ENCODE data around the gene CMYA5.

Gene CMYA5

DNA sequence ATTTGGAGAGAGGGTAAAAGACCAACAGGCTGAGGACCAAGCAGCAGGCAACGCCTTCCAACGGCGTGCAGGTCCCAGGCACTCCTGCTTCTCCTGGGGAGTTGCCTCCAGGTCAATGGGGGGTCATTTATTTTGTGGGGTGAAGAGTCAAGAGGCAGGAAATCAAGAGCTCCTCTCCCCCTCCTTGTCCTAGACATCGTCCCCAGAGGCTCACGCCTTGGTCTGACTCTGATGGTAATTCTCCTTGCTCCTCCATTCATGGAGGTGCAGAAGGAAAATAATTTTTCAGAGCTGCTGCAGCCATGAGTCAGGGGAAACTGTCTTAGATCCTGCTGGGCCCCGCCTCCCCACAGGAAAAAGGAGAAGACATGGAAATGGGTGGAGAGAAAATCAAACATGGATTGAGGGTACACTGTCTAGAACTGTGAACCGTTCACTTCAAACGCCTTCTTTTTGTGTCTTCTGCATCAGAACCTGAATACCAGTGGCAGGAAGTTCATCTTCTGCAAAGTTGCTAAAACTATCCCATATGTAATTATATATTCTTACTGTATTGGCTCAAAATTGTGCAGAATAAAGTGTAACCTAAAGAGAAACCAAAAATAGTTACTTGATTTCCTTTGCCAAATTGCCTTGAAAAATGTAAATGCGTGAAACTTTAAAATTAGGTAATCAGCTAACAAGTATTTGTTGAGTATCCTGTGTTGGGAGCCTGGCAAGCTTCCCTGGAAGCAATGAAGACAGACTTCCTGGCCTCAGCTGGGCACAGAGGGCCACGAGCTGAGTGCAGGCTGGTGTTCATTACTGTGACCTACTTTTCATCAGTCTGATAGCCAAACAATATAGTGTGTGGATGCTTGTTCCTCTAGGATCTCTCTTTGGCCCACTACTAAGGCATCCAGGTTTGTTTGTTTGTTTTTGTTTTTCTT is 142.0 kb downstream of the CMYA5 start:
- FAIRE-seq: no peak
- DNase-seq (ENCODE audit: insufficient read length): no peak
- TF ChIP-seq POLR2AphosphoS5 (IDR thresholded peaks at IDR 0.05; ENCODE audit: low read depth, low read length) (no peak), POLR2A (IDR thresholded peaks at IDR 0.05; ENCODE audit: low read depth, low read length) (no peak), TAF1 (IDR thresholded peaks at IDR 0.05; ENCODE audit: borderline replicate concordance, low read depth, low read length) (no peak)

DNA sequence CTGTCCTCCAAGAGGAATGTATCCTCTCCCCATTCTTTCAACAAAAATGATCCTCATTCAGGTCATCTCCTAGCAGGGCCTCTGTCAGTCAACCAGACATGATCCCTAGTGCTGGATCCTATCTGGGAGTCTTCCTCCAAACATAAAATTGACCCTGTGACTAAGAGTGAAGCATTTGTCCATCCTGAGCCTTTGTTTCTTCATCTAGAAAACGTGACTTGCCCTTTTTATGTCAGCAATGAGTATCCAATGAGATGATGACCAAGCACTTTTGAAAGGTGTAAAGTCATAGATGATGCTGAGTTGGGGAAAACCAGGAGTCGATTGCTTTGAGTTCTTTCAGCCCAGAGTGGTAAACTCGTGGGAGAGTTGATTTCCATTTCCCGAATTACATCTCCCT is 143.3 kb downstream of the CMYA5 start:
- DNase-seq (ENCODE audit: insufficient read length): no peak
- FAIRE-seq: no peak
- TF ChIP-seq POLR2AphosphoS5 (IDR thresholded peaks at IDR 0.05; ENCODE audit: low read depth, low read length) (no peak), TAF1 (IDR thresholded peaks at IDR 0.05; ENCODE audit: borderline replicate concordance, low read depth, low read length) (no peak)

DNA sequence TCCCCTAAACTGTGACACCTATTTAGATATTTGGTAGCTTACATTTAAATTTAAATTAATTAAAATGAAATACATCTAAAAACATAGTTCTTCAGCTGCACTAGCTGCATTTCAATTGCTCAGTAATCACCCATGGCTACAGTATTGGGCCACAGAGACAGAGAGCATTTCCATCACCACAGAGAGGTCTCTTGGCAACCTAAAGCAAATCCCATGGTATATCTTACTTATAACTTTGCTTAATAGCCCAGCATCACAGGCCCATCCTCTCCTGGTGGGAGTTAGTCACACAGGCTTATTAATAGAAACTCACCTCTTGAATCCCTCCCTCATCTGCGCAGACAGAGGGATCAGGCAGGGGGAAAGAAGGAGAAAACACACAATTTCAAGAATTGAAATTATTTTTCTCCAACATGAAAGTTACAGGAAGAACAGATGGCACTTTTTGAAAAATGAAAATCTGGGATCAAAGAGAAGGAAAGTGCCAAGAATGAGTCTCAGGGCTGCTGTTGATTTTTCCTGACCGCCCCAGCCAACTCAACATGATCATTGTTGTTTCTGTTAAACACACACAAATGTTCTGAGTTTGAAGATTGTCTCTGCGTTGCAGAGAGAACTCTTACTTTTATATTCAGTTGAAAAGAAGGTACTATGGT is 144.6 kb downstream of the CMYA5 start:
- FAIRE-seq (no peak), DNase-seq (ENCODE audit: insufficient read length) (no peak)
- no peak for TF ChIP-seq POLR2A (IDR thresholded peaks at IDR 0.05; ENCODE audit: low read depth, low read length)
- TF ChIP-seq TAF1 (IDR thresholded peaks at IDR 0.05; ENCODE audit: borderline replicate concordance, low read depth, low read length): no peak
- TF ChIP-seq POLR2AphosphoS5 (IDR thresholded peaks at IDR 0.05; ENCODE audit: low read depth, low read length): no peak

DNA sequence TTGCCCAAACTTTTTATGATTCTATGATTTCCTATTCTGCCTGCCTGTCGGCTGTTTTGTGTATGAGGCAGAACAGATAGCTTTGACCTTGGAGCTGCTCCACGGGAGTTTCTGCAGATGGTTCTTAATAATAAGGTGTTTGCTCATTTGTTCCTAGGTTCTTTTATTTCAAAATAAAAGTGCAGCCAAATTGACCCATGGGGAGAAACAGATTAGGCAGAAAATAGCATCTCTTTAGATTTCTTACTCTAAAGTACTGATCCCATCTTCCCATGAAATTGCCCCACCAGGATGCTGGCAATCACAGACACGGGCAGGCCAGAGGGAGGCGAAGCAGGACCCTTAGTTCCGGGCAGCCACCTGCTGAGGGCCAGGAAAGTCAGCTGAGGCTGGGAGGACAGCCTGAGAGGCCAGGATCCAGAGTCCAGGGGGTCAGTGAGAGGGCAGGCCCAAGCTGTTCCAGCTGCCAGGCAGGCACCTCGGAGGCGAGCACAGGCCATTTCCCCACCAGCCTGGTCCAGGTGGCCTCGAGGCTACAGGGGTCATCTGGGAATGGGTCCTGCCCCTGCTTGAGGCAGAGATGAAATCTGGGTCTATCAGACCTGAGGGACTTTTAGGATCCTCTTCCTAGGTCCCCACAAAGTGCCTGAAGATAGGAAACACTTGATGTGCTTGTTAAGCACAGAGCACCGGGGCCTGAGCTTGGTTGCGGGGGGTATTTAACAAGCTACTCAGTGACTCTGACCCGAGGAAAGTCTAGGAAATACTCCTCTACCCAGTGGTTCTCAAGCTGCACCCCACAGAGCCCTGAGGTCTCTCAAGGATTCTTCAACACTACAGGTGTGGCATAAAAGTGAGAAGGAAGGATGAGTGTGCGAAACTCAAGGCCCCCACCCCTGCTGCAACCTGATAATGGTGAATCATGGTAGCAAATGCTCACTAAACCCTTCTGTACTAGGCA is 145.4 kb downstream of the CMYA5 start:
- DNase-seq (ENCODE audit: insufficient read length) (no peak), FAIRE-seq (no peak)
- TF ChIP-seq POLR2AphosphoS5 (IDR thresholded peaks at IDR 0.05; ENCODE audit: low read depth, low read length) (no peak), TAF1 (IDR thresholded peaks at IDR 0.05; ENCODE audit: borderline replicate concordance, low read depth, low read length) (no peak), POLR2A (IDR thresholded peaks at IDR 0.05; ENCODE audit: low read depth, low read length) (no peak)

DNA sequence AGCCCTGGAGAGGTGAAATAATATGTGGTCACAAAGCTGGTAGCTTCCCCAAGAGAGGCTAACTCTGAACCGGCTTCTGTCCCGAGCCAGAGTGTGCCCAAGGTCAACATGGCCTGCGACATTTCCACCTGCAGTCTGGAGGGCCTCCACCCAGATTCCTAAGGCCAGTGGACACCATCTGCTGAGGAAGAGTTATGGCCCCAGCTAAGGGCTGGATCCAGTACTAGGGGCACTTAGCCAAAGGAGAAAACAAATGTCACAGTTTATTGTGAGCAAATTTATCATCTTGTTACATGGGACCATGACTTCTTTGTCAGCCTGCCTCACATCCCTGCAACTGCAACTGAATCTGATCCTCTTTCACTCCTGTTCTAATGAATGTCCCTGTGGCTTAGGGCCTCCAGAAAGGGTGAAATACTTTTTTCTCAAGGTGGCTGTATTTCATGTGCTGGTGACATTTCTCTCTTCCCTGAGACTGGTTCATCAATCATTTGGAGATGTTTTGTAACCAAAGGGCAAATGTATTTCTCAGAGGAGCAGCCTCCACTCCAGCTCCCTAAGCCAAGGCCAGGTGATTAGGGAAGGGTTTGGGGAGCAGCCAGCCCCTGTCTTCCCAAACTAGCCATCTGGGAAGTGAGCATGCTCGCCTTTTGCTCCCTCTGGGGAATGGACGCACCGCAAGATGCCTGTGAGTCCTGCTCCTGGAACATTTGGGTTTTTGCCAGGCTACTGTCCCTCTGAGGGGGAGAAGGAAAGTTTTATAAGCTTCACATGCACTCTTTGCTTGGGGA is 148.3 kb downstream of the CMYA5 start:
- DNase-seq (ENCODE audit: insufficient read length) (no peak), FAIRE-seq (no peak)
- TF ChIP-seq POLR2AphosphoS5 (IDR thresholded peaks at IDR 0.05; ENCODE audit: low read depth, low read length) (no peak), POLR2A (IDR thresholded peaks at IDR 0.05; ENCODE audit: low read depth, low read length) (no peak), TAF1 (IDR thresholded peaks at IDR 0.05; ENCODE audit: borderline replicate concordance, low read depth, low read length) (no peak)

DNA sequence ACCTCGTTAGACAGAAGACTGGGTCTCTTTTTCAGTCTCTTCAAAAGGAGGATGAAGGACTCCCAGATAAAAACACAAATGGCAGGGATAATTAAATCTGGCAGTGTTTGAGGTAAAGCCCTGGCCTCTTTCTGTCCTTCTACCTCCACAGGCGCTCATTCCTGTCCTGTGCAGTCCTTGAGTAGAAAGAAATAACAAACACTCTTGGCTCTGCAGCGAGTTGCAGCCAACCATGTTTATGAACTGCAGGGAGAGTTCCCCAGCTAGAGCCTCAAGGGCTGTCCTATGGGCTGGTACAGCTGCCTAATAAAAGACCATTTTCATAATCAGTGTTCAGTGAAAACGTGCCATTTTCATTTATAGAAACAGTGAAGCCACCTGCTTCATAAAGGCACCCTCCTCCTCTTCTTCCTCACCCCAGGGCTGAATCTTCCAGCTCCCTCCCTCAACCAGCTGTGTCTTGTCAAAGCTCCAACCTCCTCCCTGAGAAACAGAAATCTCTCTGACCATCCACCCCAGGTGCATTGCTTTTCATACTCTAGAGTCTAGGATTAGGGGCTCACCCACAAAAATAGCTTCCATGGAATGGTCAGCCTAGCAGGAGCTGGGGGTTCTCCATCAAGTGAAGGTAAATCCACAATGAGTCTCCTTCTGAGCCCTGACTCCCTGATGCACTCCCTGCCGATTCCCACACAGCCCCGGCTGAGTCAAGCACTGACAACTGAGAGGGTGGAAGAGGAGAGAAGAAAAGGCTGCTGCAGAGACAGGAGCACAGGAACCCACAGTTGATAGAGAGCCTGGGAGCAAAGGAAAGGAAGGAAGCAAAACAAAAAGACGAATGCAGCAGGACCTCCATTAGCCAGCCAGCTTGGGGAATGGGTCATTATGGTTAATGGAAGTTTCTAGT is 150.7 kb downstream of the CMYA5 start:
- DNase-seq (ENCODE audit: insufficient read length) (no peak), FAIRE-seq (no peak)
- TF ChIP-seq POLR2A (IDR thresholded peaks at IDR 0.05; ENCODE audit: low read depth, low read length) (no peak), POLR2AphosphoS5 (IDR thresholded peaks at IDR 0.05; ENCODE audit: low read depth, low read length) (no peak), TAF1 (IDR thresholded peaks at IDR 0.05; ENCODE audit: borderline replicate concordance, low read depth, low read length) (no peak)

DNA sequence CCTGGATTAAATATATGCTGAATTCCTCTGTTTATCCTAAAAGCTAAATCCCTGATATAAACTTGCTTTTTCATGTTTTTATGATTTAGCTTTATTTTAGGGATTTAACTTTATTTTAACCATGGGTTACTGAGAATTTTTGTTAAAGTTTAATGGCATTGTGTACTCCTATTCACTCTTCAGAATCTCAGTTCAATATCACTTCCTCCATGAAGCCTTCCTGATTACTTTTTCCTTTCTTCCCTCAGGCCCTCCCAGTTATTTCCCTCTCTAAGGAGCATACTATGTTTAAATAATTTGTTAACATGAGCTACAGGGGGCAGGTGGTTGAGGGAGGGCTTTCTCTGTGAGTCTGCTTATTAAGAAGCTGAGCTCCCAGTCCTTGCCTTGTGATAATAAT is 151.5 kb downstream of the CMYA5 start:
- TF ChIP-seq POLR2AphosphoS5 (IDR thresholded peaks at IDR 0.05; ENCODE audit: low read depth, low read length): no peak
- TF ChIP-seq POLR2A (IDR thresholded peaks at IDR 0.05; ENCODE audit: low read depth, low read length): no peak
- TF ChIP-seq TAF1 (IDR thresholded peaks at IDR 0.05; ENCODE audit: borderline replicate concordance, low read depth, low read length): no peak
- no peak for FAIRE-seq

DNA sequence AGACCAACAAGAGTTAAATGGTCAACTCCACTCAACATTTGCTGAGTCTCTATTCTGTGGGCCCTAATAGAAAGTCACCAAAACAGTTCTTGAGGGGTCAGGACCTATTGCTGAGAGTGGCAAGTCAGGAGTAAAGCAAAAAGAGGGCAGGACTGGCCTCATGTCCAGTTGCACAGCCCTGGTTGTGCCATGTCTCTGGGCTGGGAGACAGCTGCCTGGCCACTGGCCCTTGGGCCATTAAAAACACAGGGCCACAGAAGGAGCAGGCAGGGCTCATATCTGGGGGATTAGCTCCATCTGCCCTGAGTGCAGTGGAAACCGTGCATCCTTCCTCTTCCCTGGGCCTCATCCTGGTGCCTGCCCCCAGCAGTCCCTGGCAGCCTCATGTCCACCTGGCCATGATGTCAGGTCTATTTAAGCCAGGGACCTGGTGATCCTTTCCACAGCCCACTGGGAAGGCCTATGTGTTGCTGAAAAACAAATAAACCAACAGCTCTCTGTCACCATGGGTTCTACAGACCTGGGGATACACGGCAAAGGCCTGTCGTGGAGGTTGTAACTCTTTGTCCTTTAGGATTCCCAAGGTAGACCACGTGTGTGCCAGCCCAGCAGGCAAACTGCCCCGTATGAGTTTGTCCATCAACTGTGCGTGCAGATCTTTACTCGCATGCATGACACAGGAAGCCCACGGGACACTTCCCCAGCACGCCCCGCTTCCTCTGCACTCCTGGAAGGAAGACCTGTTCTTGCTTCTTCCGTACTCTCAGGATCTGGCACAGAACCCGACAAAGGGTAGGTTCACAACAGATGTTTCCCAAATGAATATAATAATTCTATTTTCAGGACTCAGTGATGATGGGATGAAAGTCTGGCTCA is 152.6 kb downstream of the CMYA5 start:
- FAIRE-seq (no peak), DNase-seq (ENCODE audit: insufficient read length) (no peak)
- no peak for TF ChIP-seq TAF1 (IDR thresholded peaks at IDR 0.05; ENCODE audit: borderline replicate concordance, low read depth, low read length)
- TF ChIP-seq POLR2A (IDR thresholded peaks at IDR 0.05; ENCODE audit: low read depth, low read length): no peak
- TF ChIP-seq POLR2AphosphoS5 (IDR thresholded peaks at IDR 0.05; ENCODE audit: low read depth, low read length): no peak

More for the DNA sequence above, 151.5 kb downstream of the CMYA5 start:
- DNase-seq (ENCODE audit: insufficient read length): no peak

DNA sequence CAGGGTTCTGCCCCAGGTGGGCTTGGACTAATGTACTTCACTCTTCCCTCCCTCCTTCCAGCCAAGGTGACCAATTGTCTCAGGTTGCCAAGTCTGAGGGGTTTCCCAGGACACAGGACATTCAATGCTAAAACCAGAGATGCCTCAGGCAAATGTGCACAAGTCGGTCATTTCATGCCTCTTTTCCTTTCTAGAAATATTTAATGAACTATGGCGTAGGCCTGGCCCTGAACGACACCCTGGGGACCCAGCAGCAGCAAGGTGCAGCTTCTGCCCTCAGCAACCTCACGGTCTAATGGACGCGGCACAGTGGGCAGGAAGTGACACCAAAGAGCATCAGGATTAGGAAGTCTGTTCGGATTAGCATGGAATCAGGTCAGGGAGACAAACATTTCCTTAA is 153.4 kb downstream of the CMYA5 start:
- FAIRE-seq: no peak

More for the DNA sequence above, 153.4 kb downstream of the CMYA5 start:
- TF ChIP-seq POLR2AphosphoS5 (IDR thresholded peaks at IDR 0.05; ENCODE audit: low read depth, low read length) (no peak), POLR2A (IDR thresholded peaks at IDR 0.05; ENCODE audit: low read depth, low read length) (no peak), TAF1 (IDR thresholded peaks at IDR 0.05; ENCODE audit: borderline replicate concordance, low read depth, low read length) (no peak)
- DNase-seq (ENCODE audit: insufficient read length): no peak
